Loucy (cell line): Measurements from ENCODE around the gene MEGF9.
"Not testable (repeated sequence)": the region's sequence is repeated elsewhere in the genome, so short reads cannot be mapped to it uniquely, and the experiment has no call there.

Experiments used
- H2AFZ ChIP-seq: fragments of 200-600 bp; sonication (generic); 2 replicates; pipeline ENCODE4 v1.6.0; 2016; ENCODE audit warnings: antibody characterized with exemption, mild to moderate bottlenecking, low read length, moderate library complexity
- H3F3A ChIP-seq: fragments of 200-600 bp; 2 replicates; pipeline ENCODE4 v1.6.0; 2016; ENCODE audit warnings: antibody characterized with exemption, low read depth, mild to moderate bottlenecking
- H3K27me3 ChIP-seq: fragments of 200-600 bp; sonication (generic); 2 replicates; pipeline ENCODE4 v1.6.1; 2014; ENCODE audit warnings: low read length, mild to moderate bottlenecking; ENCODE audit not compliant: insufficient read depth, poor library complexity, severe bottlenecking
- H3K36me3 ChIP-seq: fragments of 200-600 bp; sonication (generic); 2 replicates; pipeline ENCODE4 v1.6.1; 2016; ENCODE audit warnings: low read length; ENCODE audit not compliant: insufficient read depth
- H3K4me1 ChIP-seq: fragments of 200-600 bp; sonication (generic); 2 replicates; pipeline ENCODE4 v1.5.1; 2014; ENCODE audit warnings: low read length, mild to moderate bottlenecking; ENCODE audit not compliant: insufficient read depth, poor library complexity, severe bottlenecking
- H3K4me2 ChIP-seq: fragments of 200-600 bp; sonication (generic); 2 replicates; pipeline ENCODE4 v1.6.0; 2014; ENCODE audit warnings: antibody characterized with exemption, low read length, low read depth, mild to moderate bottlenecking; ENCODE audit not compliant: poor library complexity, severe bottlenecking
- H3K4me3 ChIP-seq: fragments of 200-600 bp; sonication (generic); 2 replicates; pipeline ENCODE4 v1.5.1; 2014; ENCODE audit warnings: low read length, mild to moderate bottlenecking, mixed read lengths; ENCODE audit not compliant: poor library complexity, severe bottlenecking
- H3K79me2 ChIP-seq: fragments of 200-600 bp; sonication (generic); 2 replicates; pipeline ENCODE4 v1.6.1; 2014; ENCODE audit warnings: low read length; ENCODE audit not compliant: insufficient read depth
- H3K9ac ChIP-seq: fragments of 200-600 bp; sonication (generic); 2 replicates; pipeline ENCODE4 v1.6.0; 2014; ENCODE audit warnings: mild to moderate bottlenecking, low read depth, low read length, moderate library complexity; ENCODE audit not compliant: poor library complexity, severe bottlenecking
- H3K9me2 ChIP-seq: fragments of 200-600 bp; sonication (generic); replicated peaks from 2 replicates; pipeline ENCODE4 v1.6.1; 2016; ENCODE audit warnings: low read depth, low read length, mixed read lengths
- H3K9me3 ChIP-seq: fragments of 200-600 bp; sonication (generic); 2 replicates; pipeline ENCODE4 v1.6.1; 2014; ENCODE audit warnings: mild to moderate bottlenecking, antibody characterized with exemption, low read length, low read depth; ENCODE audit not compliant: insufficient read depth
- H4K20me1 ChIP-seq: fragments of 200-600 bp; sonication (generic); 2 replicates; pipeline ENCODE4 v1.6.0; 2014; ENCODE audit warnings: antibody characterized with exemption, low read length, mild to moderate bottlenecking; ENCODE audit not compliant: insufficient read depth, poor library complexity, severe bottlenecking
- CTCF ChIP-seq: fragments of 200-600 bp; sonication (generic); conservative IDR thresholded peaks from 2 replicates; pipeline ENCODE4 v1.5.1; 2014; ENCODE audit warnings: mild to moderate bottlenecking, antibody characterized with exemption, low read length
- EZH2phosphoT487 ChIP-seq: fragments of 200-600 bp; IDR thresholded peaks from 2 replicates; pipeline ENCODE4 v1.6.1; 2018; ENCODE audit warnings: antibody characterized with exemption, mild to moderate bottlenecking, moderate library complexity, borderline replicate concordance

The MEGF9 gene

GRCh38 chr9:120556775-120557174, 157.5 kb downstream of the MEGF9 start:
- peaks cover 35% of the 10 kb centered on the region for H3K4me1 ChIP-seq
- H3K4me3 ChIP-seq, result peak overlapping the region; percentile 33
- no peaks in the 10 kb centered on the region for H3K9me3 ChIP-seq
- H3K27me3 ChIP-seq, result no peaks in the 10 kb centered on the region
- H3K9ac ChIP-seq, result peak overlapping the region; percentile 52
- H3K4me2 ChIP-seq, result peak overlapping the region; percentile 73
- no peaks in the 10 kb centered on the region for H3F3A ChIP-seq
- H3K79me2 ChIP-seq, result peaks cover 74% of the 10 kb centered on the region
- H2AFZ ChIP-seq, result no peak overlapping the region
- H3K9me2 ChIP-seq, result no peaks in the 10 kb centered on the region
- no peaks in the 10 kb centered on the region for H4K20me1 ChIP-seq
- no peak for TF ChIP-seq EZH2phosphoT487
- no peak for TF ChIP-seq CTCF
- H3K36me3 ChIP-seq, result peaks cover 57% of the 10 kb centered on the region

GRCh38 chr9:120555839-120556238, 158.4 kb downstream of the MEGF9 start:
- no peaks in the 10 kb centered on the region for H3F3A ChIP-seq
- no peaks in the 10 kb centered on the region for H4K20me1 ChIP-seq

GRCh38 chr9:120552210-120552704, 162.0 kb downstream of the MEGF9 start:
- H3K4me2 ChIP-seq, H3K4me3 ChIP-seq, H3K27me3 ChIP-seq, H3K9me2 ChIP-seq, H3K9me3 ChIP-seq, H3F3A ChIP-seq, H3K9ac ChIP-seq, H2AFZ ChIP-seq, H4K20me1 ChIP-seq: not testable (repeated sequence)
- H3K79me2 ChIP-seq, result peaks cover 63% of the 10 kb centered on the region
- peaks cover 16% of the 10 kb centered on the region for H3K4me1 ChIP-seq
- peaks cover 76% of the 10 kb centered on the region for H3K36me3 ChIP-seq

More at GRCh38 chr9:120555839-120556238, 158.4 kb downstream of the MEGF9 start:
- Histone ChIP-seq H3K9me3 (no peaks in the 10 kb centered on the region), H3K27me3 (no peaks in the 10 kb centered on the region), H3K4me2 (no peak overlapping the region), H2AFZ (no peak overlapping the region), H3K4me3 (no peak overlapping the region), H3K36me3 (peaks cover 57% of the 10 kb centered on the region), H3K79me2 (peaks cover 73% of the 10 kb centered on the region), H3K9ac (no peak overlapping the region), H3K9me2 (no peaks in the 10 kb centered on the region), H3K4me1 (peaks cover 35% of the 10 kb centered on the region)
- TF ChIP-seq CTCF (no peak), EZH2phosphoT487 (no peak)
